Trophoblast cell (in vitro differentiated cells and primary cell): ENCODE data around the gene HOMER3.

ENCODE experiments used
- DNase-seq, 2 donors: peaks; one replicate each; pipeline ENCODE4 v3.0.0-alpha.2; 2016
- H2AFZ ChIP-seq: 2 replicates; pipeline ENCODE4 v1.6.1; 2013; ENCODE audit warnings: low read length, moderate library complexity, mild to moderate bottlenecking; ENCODE audit not compliant: insufficient read depth, poor library complexity
- H2AK5ac ChIP-seq: 2 replicates; pipeline ENCODE4 v1.6.1; 2013; ENCODE audit warnings: mild to moderate bottlenecking, low read length
- H2BK120ac ChIP-seq: 2 replicates; pipeline ENCODE4 v1.6.1; 2013; ENCODE audit warnings: low read length, mild to moderate bottlenecking, moderate library complexity; ENCODE audit not compliant: insufficient read depth, poor library complexity
- H2BK12ac ChIP-seq: 2 replicates; pipeline ENCODE4 v1.6.1; 2013; ENCODE audit warnings: mild to moderate bottlenecking, low read length, moderate library complexity
- H2BK5ac ChIP-seq: 2 replicates; pipeline ENCODE4 v1.6.1; 2013; ENCODE audit warnings: low read length, low read depth, moderate library complexity, mild to moderate bottlenecking; ENCODE audit not compliant: poor library complexity
- H3K14ac ChIP-seq: 2 replicates; pipeline ENCODE4 v1.6.1; 2013; ENCODE audit warnings: mild to moderate bottlenecking, low read length
- H3K18ac ChIP-seq: 2 replicates; pipeline ENCODE4 v1.6.1; 2013; ENCODE audit warnings: mild to moderate bottlenecking, low read length
- H3K23ac ChIP-seq: 2 replicates; pipeline ENCODE4 v1.6.1; 2013; ENCODE audit warnings: low read length
- H3K27ac ChIP-seq: 2 replicates; pipeline ENCODE4 v1.5.1; 2013; ENCODE audit warnings: low read depth, mild to moderate bottlenecking, inconsistent platforms, low read length, moderate library complexity
- H3K27me3 ChIP-seq: 2 replicates; pipeline ENCODE4 v1.6.1; 2013; ENCODE audit warnings: inconsistent platforms, mild to moderate bottlenecking, low read length, moderate library complexity; ENCODE audit not compliant: insufficient read depth
- H3K36me3 ChIP-seq, 2 experiments: 1 replicate in 1 of 2; 2 replicates in 1 of 2; pipeline ENCODE4 v1.6.1; 2013; ENCODE audit warnings: low read length in 2 of 2, mild to moderate bottlenecking in 2 of 2, moderate library complexity in 1 of 2; ENCODE audit not compliant: insufficient read depth in 2 of 2, control insufficient read depth in 1 of 2
- H3K4ac ChIP-seq: 2 replicates; pipeline ENCODE4 v1.6.1; 2013; ENCODE audit warnings: low read depth, mild to moderate bottlenecking, low read length, moderate library complexity
- H3K4me1 ChIP-seq, 2 experiments: 1 replicate in 1 of 2; 2 replicates in 1 of 2; pipeline ENCODE4 v1.6.1; 2013; ENCODE audit warnings: low read length in 2 of 2, mild to moderate bottlenecking in 2 of 2, moderate library complexity in 1 of 2; ENCODE audit not compliant: insufficient read depth in 2 of 2, control insufficient read depth in 1 of 2
- H3K4me2 ChIP-seq: 2 replicates; pipeline ENCODE4 v1.6.1; 2013; ENCODE audit warnings: inconsistent platforms, mild to moderate bottlenecking, low read length, moderate library complexity
- H3K4me3 ChIP-seq: 2 replicates; pipeline ENCODE4 v1.5.1; 2013; ENCODE audit warnings: mild to moderate bottlenecking, low read depth, low read length, inconsistent platforms
- H3K79me1 ChIP-seq: one replicate; pipeline ENCODE4 v1.6.1; 2013; ENCODE audit warnings: low read length
- H3K79me2 ChIP-seq: 2 replicates; pipeline ENCODE4 v1.6.1; 2013; ENCODE audit warnings: low read length, mild to moderate bottlenecking; ENCODE audit not compliant: control insufficient read depth, insufficient read depth, poor library complexity
- H3K9ac ChIP-seq: 2 replicates; pipeline ENCODE4 v1.6.1; 2013; ENCODE audit warnings: mild to moderate bottlenecking, low read length
- H3K9me3 ChIP-seq: 2 replicates; pipeline ENCODE4 v1.6.1; 2013; ENCODE audit warnings: low read depth, mild to moderate bottlenecking, control low read depth, inconsistent platforms, low read length; ENCODE audit not compliant: insufficient read depth
- H4K12ac ChIP-seq: 2 replicates; pipeline ENCODE4 v1.6.1; 2013; ENCODE audit warnings: low read depth, mild to moderate bottlenecking, low read length, moderate library complexity
- H4K8ac ChIP-seq: 2 replicates; pipeline ENCODE4 v1.6.1; 2013; ENCODE audit warnings: low read depth, mild to moderate bottlenecking, low read length, moderate library complexity
- H4K91ac ChIP-seq: one replicate; pipeline ENCODE4 v1.6.1; 2013; ENCODE audit warnings: low read depth, mild to moderate bottlenecking, low read length, moderate library complexity
- WGBS: extraction: QIAGEN DNeasy Blood & Tissue Kit; methylation state at CpG from one replicate; pipeline ENCODE4 v1.1.7; 2013; ENCODE audit warnings: missing lambda C conversion rate; ENCODE audit not compliant: insufficient read length, insufficient coverage; ENCODE audit errors: extremely low coverage; 5-methylcytosine and 5-hydroxymethylcytosine counted together

Gene HOMER3

GRCh38 chr19:18931316-18932162 lies 9.5 kb downstream of the HOMER3 start:
- H3K4ac ChIP-seq: no peak overlapping the region
- no peak overlapping the region for H3K27ac ChIP-seq
- no peak overlapping the region for H2BK5ac ChIP-seq
- H2AFZ ChIP-seq: no peak overlapping the region
- H3K27me3 ChIP-seq: no peaks in the 10 kb centered on the region
- no peak overlapping the region for H3K23ac ChIP-seq
- peaks cover 5% of the 10 kb centered on the region for H3K9me3 ChIP-seq
- DNase-seq: no peak
- H3K4me3 ChIP-seq: peak overlapping the region; percentile 26
- no peak overlapping the region for H4K91ac ChIP-seq
- H3K4me2 ChIP-seq: no peak overlapping the region
- H4K8ac ChIP-seq: no peak overlapping the region
- no peak overlapping the region for H3K18ac ChIP-seq
- H3K4me1 ChIP-seq: peaks cover 5 to 8% of the 10 kb centered on the region in 2 experiments
- H3K14ac ChIP-seq: no peak overlapping the region
- no peak overlapping the region for H2AK5ac ChIP-seq
- no peak overlapping the region for H3K9ac ChIP-seq
- H3K79me1 ChIP-seq: no peaks in the 10 kb centered on the region
- WGBS: no CpG with 5 or more reads among the region's 34 CpGs
- H2BK120ac ChIP-seq: no peak overlapping the region
- H4K12ac ChIP-seq: no peak overlapping the region
- peaks cover 50 to 56% of the 10 kb centered on the region in 2 experiments for H3K36me3 ChIP-seq
- H2BK12ac ChIP-seq: no peak overlapping the region
- no peaks in the 10 kb centered on the region for H3K79me2 ChIP-seq

- Histone ChIP-seq H4K8ac (no peak overlapping the region), H3K4me2 (no peak overlapping the region), H3K4me1 (peaks cover 5 to 8% of the 10 kb centered on the region in 2 experiments), H2BK12ac (no peak overlapping the region), H3K4me3 (no peak overlapping the region), H2BK120ac (no peak overlapping the region), H3K27ac (no peak overlapping the region), H4K91ac (no peak overlapping the region), H3K4ac (no peak overlapping the region), H3K18ac (no peak overlapping the region), H3K9ac (no peak overlapping the region), H2AK5ac (no peak overlapping the region), H3K9me3 (peaks cover 5% of the 10 kb centered on the region), H4K12ac (no peak overlapping the region), H3K23ac (no peak overlapping the region), H2AFZ (no peak overlapping the region), H3K36me3 (peaks cover 60 to 68% of the 10 kb centered on the region in 2 experiments), H3K79me1 (no peaks in the 10 kb centered on the region), H3K27me3 (no peaks in the 10 kb centered on the region), H3K79me2 (no peaks in the 10 kb centered on the region), H3K14ac (no peak overlapping the region), H2BK5ac (no peak overlapping the region)
- no CpG with 5 or more reads among the region's 25 CpGs for WGBS
- no peak for DNase-seq
Measured at GRCh38 chr19:18929311-18929710, 11.7 kb downstream of the HOMER3 start.

- Histone ChIP-seq H2AK5ac (no peak overlapping the region), H3K27me3 (no peaks in the 10 kb centered on the region), H3K9me3 (peaks cover 5% of the 10 kb centered on the region), H2AFZ (no peak overlapping the region), H4K8ac (no peak overlapping the region), H3K9ac (no peak overlapping the region), H3K4me2 (no peak overlapping the region), H3K18ac (no peak overlapping the region), H4K12ac (peak overlapping the region; percentile 31), H3K27ac (no peak overlapping the region), H3K79me1 (no peaks in the 10 kb centered on the region), H3K79me2 (no peaks in the 10 kb centered on the region), H3K23ac (no peak overlapping the region), H4K91ac (no peak overlapping the region), H3K4me1 (peaks cover 5 to 7% of the 10 kb centered on the region in 2 experiments), H3K4ac (no peak overlapping the region), H3K4me3 (peak overlapping the region; percentile 44), H2BK5ac (no peak overlapping the region), H2BK120ac (no peak overlapping the region), H2BK12ac (no peak overlapping the region), H3K36me3 (peaks cover 60 to 70% of the 10 kb centered on the region in 2 experiments), H3K14ac (no peak overlapping the region)
- DNase-seq: no peak
- WGBS: no CpG with 5 or more reads among the region's 26 CpGs
Measured at GRCh38 chr19:18928018-18928805, 12.8 kb downstream of the HOMER3 start.

GRCh38 chr19:18924684-18925213 lies 16.3 kb downstream of the HOMER3 start:
- Histone ChIP-seq H3K9me3 (peaks cover 3% of the 10 kb centered on the region), H3K4me1 (peaks cover 3 to 5% of the 10 kb centered on the region in 2 experiments), H3K14ac (no peak overlapping the region), H3K18ac (no peak overlapping the region), H3K9ac (no peak overlapping the region), H3K23ac (no peak overlapping the region), H4K91ac (no peak overlapping the region), H3K79me1 (no peaks in the 10 kb centered on the region), H4K8ac (no peak overlapping the region), H3K4me3 (no peak overlapping the region), H2BK12ac (no peak overlapping the region), H2AFZ (no peak overlapping the region), H3K4ac (no peak overlapping the region), H2AK5ac (no peak overlapping the region), H3K27ac (no peak overlapping the region), H4K12ac (no peak overlapping the region), H2BK5ac (no peak overlapping the region), H2BK120ac (no peak overlapping the region), H3K79me2 (peaks cover 3% of the 10 kb centered on the region), H3K27me3 (no peaks in the 10 kb centered on the region), H3K36me3 (peaks cover 71 to 77% of the 10 kb centered on the region in 2 experiments), H3K4me2 (no peak overlapping the region)
- no CpG with 5 or more reads among the region's 15 CpGs for WGBS
- DNase-seq: no peak
